Mesenteric fat pad (tissue), 1 donor: Measurements from ENCODE around the gene PHYHIPL. TPM values are rescaled to one million over a fixed set of nuclear protein-coding genes. Genes with fewer than 3 reads are reported as not detected.

Experiments
- DNase-seq: peaks from one replicate; pipeline ENCODE4 v3.0.0-alpha.2; 2020; ENCODE audit warnings: low spot score
- total RNA-seq: library from RNA; stranded (reverse); fragmentation: NEBNext Ultra II Directional; extraction: Animal tissue kit (Norgen Biotek cat#: 25700); gene quantifications from one replicate; pipeline ENCODE4 v1.2.1, GENCODE V29; 2021
- donor health status: DM: yes; HTN: yes; CAD: no.

PHYHIPL gene
- total RNA-seq, 1 donor from 2014 or later: not detected

DNA sequence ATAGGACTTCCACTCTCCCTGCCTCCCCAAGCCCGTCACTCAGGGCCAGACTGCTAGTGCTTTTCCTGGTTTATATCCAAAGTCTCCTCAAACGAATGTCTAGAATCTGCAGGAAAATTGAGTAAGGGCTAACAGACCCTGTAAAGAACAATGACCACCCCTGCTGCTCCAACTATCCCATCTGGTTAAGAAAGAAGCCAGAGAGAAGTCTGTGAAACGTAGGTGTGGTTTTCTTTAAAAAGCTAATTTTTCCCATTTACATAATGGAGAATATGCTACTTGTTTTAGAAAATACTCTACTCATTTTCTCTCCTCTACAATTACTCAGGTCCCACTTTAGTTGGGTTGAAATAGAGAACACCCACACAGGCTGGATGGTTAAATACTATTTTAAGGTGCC lies 113.4 kb downstream of the PHYHIPL start:
- DNase-seq: no peak

DNA sequence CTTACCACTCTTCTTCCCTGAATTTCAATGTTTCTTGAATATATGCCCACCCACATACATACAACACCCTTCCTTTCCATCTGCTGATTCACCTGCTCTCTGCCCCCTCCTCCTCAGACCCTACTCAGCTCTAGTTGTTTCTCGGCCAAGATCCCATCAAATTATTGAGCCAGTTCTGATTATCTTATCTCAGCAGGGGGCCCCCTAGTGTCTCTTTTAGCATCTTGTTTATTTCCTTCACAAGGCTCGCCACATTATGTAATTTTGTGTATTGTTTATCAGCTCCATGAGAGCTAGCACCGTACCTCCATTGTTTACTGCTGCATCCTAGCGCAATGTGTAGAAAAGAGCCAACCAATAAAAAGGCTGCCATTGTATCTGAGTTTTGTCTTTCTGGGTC lies 114.0 kb downstream of the PHYHIPL start:
- DNase-seq: no peak

Other genes starting within 250 kb of the PHYHIPL start
- 4.4 TPM for gene FAM13C, start 185.9 kb downstream of the PHYHIPL start, total RNA-seq